H9 (cell line): ENCODE data around the gene MS4A14. TPM values are rescaled to one million over a fixed set of nuclear protein-coding genes. Genes with fewer than 3 reads are reported as not detected.

ENCODE experiments used
- DNase-seq: peaks from one replicate; pipeline ENCODE4 v3.0.0-alpha.2; 2017
- H2AFZ ChIP-seq: one replicate; pipeline ENCODE4 v1.6.1; 2013; ENCODE audit warnings: mild to moderate bottlenecking, low read length, control low read depth, moderate library complexity
- H2AK5ac ChIP-seq: 2 replicates; pipeline ENCODE4 v1.6.1; 2013; ENCODE audit warnings: low read length, control low read depth, mixed read lengths; ENCODE audit not compliant: insufficient read length
- H2BK120ac ChIP-seq: one replicate; pipeline ENCODE4 v1.6.1; 2013; ENCODE audit warnings: low read depth, mild to moderate bottlenecking, low read length, control low read depth, inconsistent platforms; ENCODE audit not compliant: poor library complexity, severe bottlenecking
- H2BK12ac ChIP-seq: 2 replicates; pipeline ENCODE4 v1.6.1; 2013; ENCODE audit warnings: low read length, control low read depth, mixed read lengths, low read depth; ENCODE audit not compliant: insufficient read length
- H2BK15ac ChIP-seq: 2 replicates; pipeline ENCODE4 v1.6.1; 2013; ENCODE audit warnings: low read depth, low read length, control low read depth
- H2BK20ac ChIP-seq: one replicate; pipeline ENCODE4 v1.6.1; 2013; ENCODE audit warnings: low read depth, mild to moderate bottlenecking, low read length, control low read depth, inconsistent platforms; ENCODE audit not compliant: poor library complexity, severe bottlenecking
- H2BK5ac ChIP-seq: 2 replicates; pipeline ENCODE4 v1.6.1; 2013; ENCODE audit warnings: low read length, control low read depth, mixed read lengths; ENCODE audit not compliant: insufficient read length
- H3K14ac ChIP-seq: 2 replicates; pipeline ENCODE4 v1.6.1; 2013; ENCODE audit warnings: low read length, control low read depth; ENCODE audit not compliant: insufficient read depth
- H3K18ac ChIP-seq: 2 replicates; pipeline ENCODE4 v1.6.1; 2013; ENCODE audit warnings: low read depth, mild to moderate bottlenecking, mixed read lengths, low read length, control low read depth; ENCODE audit not compliant: insufficient read length
- H3K23ac ChIP-seq: 2 replicates; pipeline ENCODE4 v1.6.1; 2013; ENCODE audit warnings: low read length, control low read depth, mixed read lengths, low read depth; ENCODE audit not compliant: insufficient read length
- H3K23me2 ChIP-seq: 2 replicates; pipeline ENCODE4 v1.6.1; 2013; ENCODE audit warnings: low read depth, mild to moderate bottlenecking, mixed read lengths, low read length, control low read depth; ENCODE audit not compliant: insufficient read length, poor library complexity, severe bottlenecking
- H3K27ac ChIP-seq: 2 replicates; pipeline ENCODE4 v1.5.1; 2013; ENCODE audit warnings: low read length, control low read depth, mixed read lengths, low read depth; ENCODE audit not compliant: insufficient read length
- H3K27me3 ChIP-seq: 2 replicates; pipeline ENCODE4 v1.6.1; 2013; ENCODE audit warnings: low read length, control low read depth, inconsistent platforms; ENCODE audit not compliant: insufficient read depth
- H3K4ac ChIP-seq: 2 replicates; pipeline ENCODE4 v1.6.1; 2013; ENCODE audit warnings: low read depth, mild to moderate bottlenecking, control low read depth, inconsistent platforms, low read length, moderate library complexity
- H3K4me1 ChIP-seq: 2 replicates; pipeline ENCODE4 v1.6.1; 2013; ENCODE audit warnings: low read length, control low read depth, inconsistent platforms; ENCODE audit not compliant: insufficient read depth
- H3K4me2 ChIP-seq: 2 replicates; pipeline ENCODE4 v1.6.1; 2013; ENCODE audit warnings: low read length, control low read depth, mixed read lengths; ENCODE audit not compliant: insufficient read length, insufficient read depth
- H3K56ac ChIP-seq: 2 replicates; pipeline ENCODE4 v1.6.1; 2013; ENCODE audit warnings: low read depth, mild to moderate bottlenecking, mixed read lengths, low read length, control low read depth; ENCODE audit not compliant: insufficient read length
- H3K79me1 ChIP-seq: 2 replicates; pipeline ENCODE4 v1.6.1; 2013; ENCODE audit warnings: low read depth, mild to moderate bottlenecking, moderate library complexity, low read length, control low read depth, inconsistent platforms; ENCODE audit not compliant: insufficient read depth, poor library complexity, severe bottlenecking
- H3K79me2 ChIP-seq: 2 replicates; pipeline ENCODE4 v1.6.1; 2013; ENCODE audit warnings: low read length, control low read depth, inconsistent platforms; ENCODE audit not compliant: insufficient read depth
- H3K9ac ChIP-seq: 2 replicates; pipeline ENCODE4 v1.6.1; 2013; ENCODE audit warnings: low read length, control low read depth, mixed read lengths; ENCODE audit not compliant: insufficient read length; ENCODE audit errors: extremely low read depth
- H3K9me3 ChIP-seq: one replicate; pipeline ENCODE4 v1.6.1; 2013; ENCODE audit warnings: low read depth, low read length, inconsistent platforms; ENCODE audit not compliant: control insufficient read depth
- H3T11ph ChIP-seq: one replicate; pipeline ENCODE4 v1.6.1; 2013; ENCODE audit warnings: mild to moderate bottlenecking, low read length, control low read depth, inconsistent platforms
- H4K20me1 ChIP-seq: one replicate; pipeline ENCODE4 v1.6.1; 2013; ENCODE audit not compliant: control insufficient read depth, insufficient read length, insufficient read depth
- H4K5ac ChIP-seq: 2 replicates; pipeline ENCODE4 v1.6.1; 2013; ENCODE audit warnings: low read depth, mild to moderate bottlenecking, mixed read lengths, low read length, control low read depth; ENCODE audit not compliant: insufficient read length
- H4K8ac ChIP-seq: replicated peaks from 2 replicates; pipeline ENCODE4 v1.6.1; 2013; ENCODE audit warnings: low read length, control low read depth, mixed read lengths, low read depth; ENCODE audit not compliant: insufficient read length
- H4K91ac ChIP-seq: 2 replicates; pipeline ENCODE4 v1.6.1; 2013; ENCODE audit warnings: low read depth, mild to moderate bottlenecking, moderate library complexity, mixed read lengths, low read length, control low read depth; ENCODE audit not compliant: insufficient read length
- H3K27ac Mint-ChIP-seq, 3 experiments: 2 replicates in 2 of 3; 3 replicates in 1 of 3; pipeline ENCODE4 v1.8.0; 2020 to 2021; ENCODE audit warnings: mixed read lengths in 3 of 3, mild to moderate bottlenecking in 1 of 3, moderate library complexity in 1 of 3
- H3K27me3 Mint-ChIP-seq: 2 replicates; pipeline ENCODE4 v1.8.0; 2021; ENCODE audit warnings: low read depth, mild to moderate bottlenecking, moderate library complexity, mixed read lengths
- H3K36me3 Mint-ChIP-seq, 3 experiments: 2 replicates in 2 of 3; 3 replicates in 1 of 3; pipeline ENCODE4 v1.8.0; 2020 to 2021; ENCODE audit warnings: low read depth in 3 of 3, mixed read lengths in 3 of 3; ENCODE audit not compliant: insufficient read depth in 1 of 3
- H3K4me1 Mint-ChIP-seq, 2 experiments: 2 replicates each; pipeline ENCODE4 v1.8.0; 2020; ENCODE audit warnings: mixed read lengths in 2 of 2
- H3K4me3 Mint-ChIP-seq, 2 experiments: 2 replicates in 1 of 2; 3 replicates in 1 of 2; pipeline ENCODE4 v1.8.0; 2020 to 2021; ENCODE audit warnings: mild to moderate bottlenecking in 2 of 2, mixed read lengths in 2 of 2, moderate library complexity in 1 of 2
- H3K9me3 Mint-ChIP-seq, 2 experiments: 2 replicates in 1 of 2; 3 replicates in 1 of 2; pipeline ENCODE4 v1.8.0; 2020; ENCODE audit warnings: mild to moderate bottlenecking in 2 of 2, mixed read lengths in 2 of 2, moderate library complexity in 1 of 2
- CTCF ChIP-seq: fragments of 200-600 bp; sonication (generic); conservative IDR thresholded peaks from 3 replicates; pipeline ENCODE4 v1.8.0; 2021; ENCODE audit warnings: antibody characterized with exemption, mild to moderate bottlenecking
- WGBS: extraction: QIAGEN DNeasy Blood & Tissue Kit; methylation state at CpG from one replicate; pipeline ENCODE4 v1.1.7; 2013; ENCODE audit warnings: missing lambda C conversion rate, low lambda C conversion rate, mixed read lengths; ENCODE audit not compliant: insufficient read length; ENCODE audit errors: extremely low coverage; 5-methylcytosine and 5-hydroxymethylcytosine counted together
- total RNA-seq: library from RNA; stranded (reverse); gene quantifications from 2 replicates; pipeline ENCODE4 v1.2.1, GENCODE V29; 2021

Gene MS4A14
- total RNA-seq, 1 experiment from 2014 or later, result not detected

- Histone ChIP-seq H4K8ac (no peak overlapping the region), H3K23ac (no peak overlapping the region), H2BK5ac (no peak overlapping the region), H3K27ac (no peak overlapping the region), H4K5ac (no peak overlapping the region), H4K91ac (no peak overlapping the region), H3K56ac (no peak overlapping the region), H3T11ph (no peak overlapping the region), H3K79me2 (no peaks in the 10 kb centered on the region), H4K20me1 (no peaks in the 10 kb centered on the region), H3K14ac (no peak overlapping the region), H2BK120ac (no peak overlapping the region), H3K9ac (no peak overlapping the region), H2AFZ (peak overlapping the region; percentile 42), H3K27me3 (no peaks in the 10 kb centered on the region), H2BK12ac (no peak overlapping the region), H3K4me1 (no peaks in the 10 kb centered on the region), H3K18ac (no peak overlapping the region), H3K23me2 (no peaks in the 10 kb centered on the region), H3K4ac (no peak overlapping the region), H3K9me3 (no peaks in the 10 kb centered on the region), H3K79me1 (no peaks in the 10 kb centered on the region), H2BK20ac (no peak overlapping the region), H3K4me2 (no peak overlapping the region), H2AK5ac (no peak overlapping the region), H2BK15ac (no peak overlapping the region)
- Mint-ChIP-seq H3K4me3 (no peak overlapping the region), H3K36me3 (no peaks in the 10 kb centered on the region), H3K9me3 (no peaks in the 10 kb centered on the region), H3K27ac (no peak overlapping the region; a peak in 1 of 7 replicates), H3K27me3 (peaks cover 3% of the 10 kb centered on the region; the same call in 1 of the 2 replicates), H3K4me1 (peaks cover 0 to 3% of the 10 kb centered on the region in 2 experiments; a peak in 2 of 4 replicates)
- no peak for DNase-seq
- WGBS, result no CpG with 5 or more reads among the region's 2 CpGs
- no peak for TF ChIP-seq CTCF
Observed at GRCh38 chr11:60428517-60428916, 32.3 kb downstream of the MS4A14 start.
